Measurements from ENCODE around the gene S100PBP. TPM values are rescaled to one million over a fixed set of nuclear protein-coding genes. Genes with fewer than 3 reads are reported as not detected.

The S100PBP gene
- total RNA-seq, 4 donors from 2014 or later: 27.3 to 41.9 (median 34.7) TPM

DNA sequence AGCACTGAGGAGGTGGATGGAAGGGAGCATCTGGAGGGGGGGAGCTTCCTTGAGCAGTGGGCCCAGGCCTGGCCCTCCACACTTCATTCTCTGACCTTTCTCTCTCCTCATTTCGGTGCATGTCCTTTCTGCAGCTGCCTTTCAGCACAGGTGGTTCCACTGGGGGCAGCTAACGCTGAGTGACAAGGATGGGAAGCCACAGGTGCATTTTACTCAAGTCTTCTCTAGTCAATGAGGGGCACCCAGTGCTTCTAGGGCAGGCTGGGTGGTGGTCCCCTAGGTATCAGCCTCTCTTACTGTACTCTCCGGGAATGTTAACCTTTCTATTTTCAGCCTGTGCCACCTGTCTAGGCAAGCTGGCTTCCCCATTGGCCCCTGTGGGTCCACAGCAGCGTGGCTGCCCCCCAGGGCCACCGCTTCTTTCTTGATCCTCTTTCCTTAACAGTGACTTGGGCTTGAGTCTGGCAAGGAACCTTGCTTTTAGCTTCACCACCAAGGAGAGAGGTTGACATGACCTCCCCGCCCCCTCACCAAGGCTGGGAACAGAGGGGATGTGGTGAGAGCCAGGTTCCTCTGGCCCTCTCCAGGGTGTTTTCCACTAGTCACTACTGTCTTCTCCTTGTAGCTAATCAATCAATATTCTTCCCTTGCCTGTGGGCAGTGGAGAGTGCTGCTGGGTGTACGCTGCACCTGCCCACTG, 43.5 kb upstream of the S100PBP start:
- no peaks in the 10 kb centered on the region for H3K27me3 ChIP-seq
- intact Hi-C loops (cut with DNase I): loop anchor here (5.0 kb wide), 1 partner anchor 62 kb away; no protein-coding TSS in a partner anchor
- peaks cover 37% of the 10 kb centered on the region in 2 donors for H3K36me3 ChIP-seq
- no peak overlapping the region for H3K27ac ChIP-seq
- DNase-seq: no peak
- no peak for TF ChIP-seq POLR2A (IDR thresholded peaks at IDR 0.05)
- TF ChIP-seq, protein P1, sequence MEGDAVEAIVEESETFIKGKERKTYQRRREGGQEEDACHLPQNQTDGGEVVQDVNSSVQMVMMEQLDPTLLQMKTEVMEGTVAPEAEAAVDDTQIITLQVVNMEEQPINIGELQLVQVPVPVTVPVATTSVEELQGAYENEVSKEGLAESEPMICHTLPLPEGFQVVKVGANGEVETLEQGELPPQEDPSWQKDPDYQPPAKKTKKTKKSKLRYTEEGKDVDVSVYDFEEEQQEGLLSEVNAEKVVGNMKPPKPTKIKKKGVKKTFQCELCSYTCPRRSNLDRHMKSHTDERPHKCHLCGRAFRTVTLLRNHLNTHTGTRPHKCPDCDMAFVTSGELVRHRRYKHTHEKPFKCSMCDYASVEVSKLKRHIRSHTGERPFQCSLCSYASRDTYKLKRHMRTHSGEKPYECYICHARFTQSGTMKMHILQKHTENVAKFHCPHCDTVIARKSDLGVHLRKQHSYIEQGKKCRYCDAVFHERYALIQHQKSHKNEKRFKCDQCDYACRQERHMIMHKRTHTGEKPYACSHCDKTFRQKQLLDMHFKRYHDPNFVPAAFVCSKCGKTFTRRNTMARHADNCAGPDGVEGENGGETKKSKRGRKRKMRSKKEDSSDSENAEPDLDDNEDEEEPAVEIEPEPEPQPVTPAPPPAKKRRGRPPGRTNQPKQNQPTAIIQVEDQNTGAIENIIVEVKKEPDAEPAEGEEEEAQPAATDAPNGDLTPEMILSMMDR (IDR thresholded peaks at IDR 0.05): no peak
- no peak overlapping the region for H3K4me3 ChIP-seq (replicated peaks in 1 of 3)
- WGBS, 2 donors: 89 to 92% methylated on average over 7 of the region's 7 CpGs
- H3K9me3 ChIP-seq: no peaks in the 10 kb centered on the region
- peaks cover 0 to 11% of the 10 kb centered on the region in 2 donors for H3K4me1 ChIP-seq

DNA sequence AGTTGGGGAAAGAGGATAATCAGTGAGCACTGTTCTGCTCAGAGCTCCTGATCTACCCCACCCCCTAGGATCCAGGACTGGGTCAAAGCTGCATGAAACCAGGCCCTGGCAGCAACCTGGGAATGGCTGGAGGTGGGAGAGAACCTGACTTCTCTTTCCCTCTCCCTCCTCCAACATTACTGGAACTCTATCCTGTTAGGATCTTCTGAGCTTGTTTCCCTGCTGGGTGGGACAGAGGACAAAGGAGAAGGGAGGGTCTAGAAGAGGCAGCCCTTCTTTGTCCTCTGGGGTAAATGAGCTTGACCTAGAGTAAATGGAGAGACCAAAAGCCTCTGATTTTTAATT, 43.0 kb upstream of the S100PBP start:
- Histone ChIP-seq H3K27ac (no peak overlapping the region), H3K9me3 (no peaks in the 10 kb centered on the region)
- intact Hi-C loops (cut with DNase I): loop anchor here (5.0 kb wide), 1 partner anchor 62 kb away; no protein-coding TSS in a partner anchor

DNA sequence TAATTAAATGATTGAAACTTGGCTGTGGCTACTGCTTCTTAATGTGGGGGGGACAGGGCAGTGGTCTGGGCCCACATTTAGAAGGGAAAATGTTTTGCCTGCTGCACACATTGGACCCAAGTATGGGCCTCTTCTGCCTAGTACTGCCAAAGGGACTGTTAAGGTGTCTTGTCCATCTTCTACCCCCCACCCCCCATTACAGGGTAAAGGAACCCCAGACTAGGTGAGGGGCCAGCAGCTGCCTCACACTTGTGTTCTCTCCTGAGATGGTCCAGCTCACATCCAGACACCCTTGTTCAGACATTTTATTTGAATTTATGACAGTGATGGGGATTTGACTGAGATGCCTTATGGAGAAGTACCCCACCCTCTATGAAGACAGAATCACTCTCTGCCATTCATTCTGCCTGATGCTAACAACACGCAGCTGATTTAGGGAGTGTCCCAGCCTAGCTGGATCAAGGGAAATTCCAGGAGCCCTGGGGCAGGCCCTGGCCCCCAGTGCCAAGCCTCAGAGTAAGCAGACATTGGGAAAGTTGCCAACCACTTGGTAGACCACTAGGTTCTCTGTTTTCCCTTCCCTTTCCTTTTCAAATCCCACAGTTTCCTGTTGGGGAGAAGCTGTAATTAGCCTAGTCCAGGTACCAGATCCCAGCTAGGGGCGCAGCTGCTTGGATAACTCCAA, 42.4 kb upstream of the S100PBP start:
- Histone ChIP-seq H3K9me3 (no peaks in the 10 kb centered on the region), H3K36me3 (peaks cover 39 to 41% of the 10 kb centered on the region in 2 donors), H3K4me3 (replicated peaks in 1 of 3) (no peak overlapping the region), H3K27me3 (no peaks in the 10 kb centered on the region), H3K27ac (peak overlapping the region in 1 of 3 donors; percentile 38), H3K4me1 (peaks cover 0 to 11% of the 10 kb centered on the region in 2 donors)
- intact Hi-C loops (cut with DNase I): loop anchor here (5.0 kb wide), 1 partner anchor 63 kb away; no protein-coding TSS in a partner anchor
- no peak for DNase-seq
- TF ChIP-seq POLR2A (IDR thresholded peaks at IDR 0.05): no peak
- TF ChIP-seq, protein P1 (IDR thresholded peaks at IDR 0.05): no peak
- WGBS, 2 donors: 39 to 73% methylated on average over 2 of the region's 2 CpGs

More for the DNA sequence above, 43.0 kb upstream of the S100PBP start:
- H3K4me3 ChIP-seq (replicated peaks in 1 of 3): no peak overlapping the region
- H3K4me1 ChIP-seq: peaks cover 0 to 11% of the 10 kb centered on the region in 2 donors
- H3K36me3 ChIP-seq: peaks cover 39 to 41% of the 10 kb centered on the region in 2 donors
- TF ChIP-seq, protein P1 (IDR thresholded peaks at IDR 0.05): no peak
- no peak for TF ChIP-seq POLR2A (IDR thresholded peaks at IDR 0.05)
- DNase-seq: no peak
- H3K27me3 ChIP-seq: no peaks in the 10 kb centered on the region

DNA sequence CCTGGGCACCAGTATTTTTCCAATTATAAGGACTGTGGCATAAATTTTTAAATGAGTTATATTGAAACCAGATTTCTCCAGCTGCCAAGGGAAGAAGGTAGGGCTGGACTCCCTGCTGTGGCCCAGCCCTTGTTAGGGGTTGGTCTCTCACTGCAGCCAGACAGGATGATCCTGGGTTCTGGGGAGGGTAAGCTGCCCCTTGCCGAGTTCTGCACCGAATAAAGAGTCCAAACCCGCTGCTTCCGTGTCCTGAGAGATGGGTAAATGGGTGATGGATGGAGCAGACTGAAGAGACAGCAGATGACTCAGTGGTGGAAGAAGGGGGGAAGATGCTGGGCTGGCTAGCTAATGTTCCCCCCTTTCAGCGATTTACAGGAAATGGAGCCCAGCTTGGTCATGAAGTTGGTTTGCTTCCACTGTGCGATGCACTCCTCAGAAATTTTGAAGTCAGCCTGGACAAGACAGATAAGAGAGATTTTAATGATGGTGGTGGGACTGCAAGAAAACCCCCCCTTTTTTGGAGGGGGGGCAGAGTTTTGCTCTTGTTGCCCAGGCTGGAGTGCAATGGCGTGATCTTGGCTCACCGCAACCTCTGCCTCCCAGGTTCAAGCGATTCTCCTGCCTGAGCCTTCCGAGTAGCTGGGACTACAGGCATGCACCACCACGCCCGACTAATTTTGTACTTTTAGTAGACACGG, 41.7 kb upstream of the S100PBP start:
- intact Hi-C loops (cut with DNase I): no loop called here
- WGBS, 2 donors: 77 to 90% methylated on average over 13 of the region's 13 CpGs
- Histone ChIP-seq H3K27me3 (no peaks in the 10 kb centered on the region), H3K9me3 (no peaks in the 10 kb centered on the region), H3K36me3 (peaks cover 39 to 42% of the 10 kb centered on the region in 2 donors), H3K4me1 (peaks cover 0 to 11% of the 10 kb centered on the region in 2 donors), H3K27ac (peak overlapping the region in 1 of 3 donors; percentile 38), H3K4me3 (replicated peaks in 1 of 3) (no peak overlapping the region)
- TF ChIP-seq, protein P1 (IDR thresholded peaks at IDR 0.05): no peak
- TF ChIP-seq POLR2A (IDR thresholded peaks at IDR 0.05): no peak
- no peak for DNase-seq
